ENCODE measurements around the gene PON3. TPM values are rescaled to one million over a fixed set of nuclear protein-coding genes. Genes with fewer than 3 reads are reported as not detected.

PON3 gene
- polyA plus RNA-seq, 4 donors = 2.4 to 15.6 (median 6.7) TPM

GRCh38 chr7:95427166-95427565 is 31.0 kb upstream of the PON3 start:
- Histone ChIP-seq H3K9me3 (ENCODE audit: control insufficient read depth in 2 of 2, insufficient read depth in 1 of 2, low read depth in 1 of 2, low read length in 1 of 2) (no peaks in the 10 kb centered on the region), H3K27me3 (ENCODE audit: control insufficient read depth in 3 of 3, insufficient read depth in 3 of 3, low read length in 3 of 3) (no peaks in the 10 kb centered on the region), H3K36me3 (ENCODE audit: control insufficient read depth in 3 of 3, insufficient read depth in 2 of 3, low read depth in 1 of 3, low read length in 3 of 3) (peaks cover 2 to 13% (median 2%) of the 10 kb centered on the region in 3 donors), H3K27ac (ENCODE audit: low read depth in 1 of 3, low read length in 2 of 3) (no peak overlapping the region), H3K4me1 (ENCODE audit: control insufficient read depth in 3 of 3, insufficient read depth in 2 of 3, low read depth in 1 of 3, low read length in 2 of 3) (peaks cover 0 to 22% (median 0%) of the 10 kb centered on the region in 3 donors), H3K4me3 (ENCODE audit: low read depth in 1 of 3, low read length in 3 of 3) (no peak overlapping the region)
- FAIRE-seq (no peak), DNase-seq (no peak)
- WGBS, 3 donors = 90 to 96% (median 95%) methylated on average over 7 of the region's 7 CpGs

GRCh38 chr7:95425694-95426093 is 29.5 kb upstream of the PON3 start:
- WGBS, 3 donors = 90 to 93% (median 91%) methylated on average over 2 of the region's 2 CpGs
- H3K4me3 ChIP-seq (ENCODE audit: low read depth in 1 of 3, low read length in 3 of 3) = no peak overlapping the region
- H3K27me3 ChIP-seq (ENCODE audit: control insufficient read depth in 3 of 3, insufficient read depth in 3 of 3, low read length in 3 of 3) = no peaks in the 10 kb centered on the region
- H3K27ac ChIP-seq (ENCODE audit: low read depth in 1 of 3, low read length in 2 of 3) = no peak overlapping the region
- peaks cover 2 to 9% (median 2%) of the 10 kb centered on the region in 3 donors for H3K36me3 ChIP-seq (ENCODE audit: control insufficient read depth in 3 of 3, insufficient read depth in 2 of 3, low read depth in 1 of 3, low read length in 3 of 3)
- DNase-seq = no peak
- no peaks in the 10 kb centered on the region for H3K9me3 ChIP-seq (ENCODE audit: control insufficient read depth in 2 of 2, insufficient read depth in 1 of 2, low read depth in 1 of 2, low read length in 1 of 2)
- FAIRE-seq = no peak
- peaks cover 0 to 20% (median 0%) of the 10 kb centered on the region in 3 donors for H3K4me1 ChIP-seq (ENCODE audit: control insufficient read depth in 3 of 3, insufficient read depth in 2 of 3, low read depth in 1 of 3, low read length in 2 of 3)

- FAIRE-seq = no peak
- Histone ChIP-seq H3K9me3 (ENCODE audit: control insufficient read depth in 2 of 2, insufficient read depth in 1 of 2, low read depth in 1 of 2, low read length in 1 of 2) (no peaks in the 10 kb centered on the region), H3K27ac (ENCODE audit: low read depth in 1 of 3, low read length in 2 of 3) (no peak overlapping the region), H3K4me1 (ENCODE audit: control insufficient read depth in 3 of 3, insufficient read depth in 2 of 3, low read depth in 1 of 3, low read length in 2 of 3) (peaks cover 0 to 18% (median 0%) of the 10 kb centered on the region in 3 donors), H3K27me3 (ENCODE audit: control insufficient read depth in 3 of 3, insufficient read depth in 3 of 3, low read length in 3 of 3) (no peaks in the 10 kb centered on the region), H3K4me3 (ENCODE audit: low read depth in 1 of 3, low read length in 3 of 3) (no peak overlapping the region), H3K36me3 (ENCODE audit: control insufficient read depth in 3 of 3, insufficient read depth in 2 of 3, low read depth in 1 of 3, low read length in 3 of 3) (peaks cover 2 to 7% (median 2%) of the 10 kb centered on the region in 3 donors)
- WGBS, 3 donors = 55 to 70% (median 61%) methylated on average over 1 of the region's 1 CpG
- DNase-seq = no peak
These were observed 28.5 kb upstream of the PON3 start for GRCh38 chr7:95424716-95425115.

GRCh38 chr7:95421847-95422444 is 25.8 kb upstream of the PON3 start:
- no peaks in the 10 kb centered on the region for H3K27me3 ChIP-seq (ENCODE audit: control insufficient read depth in 3 of 3, insufficient read depth in 3 of 3, low read length in 3 of 3)
- H3K27ac ChIP-seq (ENCODE audit: low read depth in 1 of 3, low read length in 2 of 3) = no peak overlapping the region
- DNase-seq = no peak
- H3K36me3 ChIP-seq (ENCODE audit: control insufficient read depth in 3 of 3, insufficient read depth in 2 of 3, low read depth in 1 of 3, low read length in 3 of 3) = peaks cover 0 to 7% (median 3%) of the 10 kb centered on the region in 3 donors
- H3K4me3 ChIP-seq (ENCODE audit: low read depth in 1 of 3, low read length in 3 of 3) = no peak overlapping the region
- peaks cover 0 to 13% (median 0%) of the 10 kb centered on the region in 3 donors for H3K4me1 ChIP-seq (ENCODE audit: control insufficient read depth in 3 of 3, insufficient read depth in 2 of 3, low read depth in 1 of 3, low read length in 2 of 3)
- no peak for FAIRE-seq
- H3K9me3 ChIP-seq (ENCODE audit: control insufficient read depth in 2 of 2, insufficient read depth in 1 of 2, low read depth in 1 of 2, low read length in 1 of 2) = no peaks in the 10 kb centered on the region

GRCh38 chr7:95421000-95421846 is 25.0 kb upstream of the PON3 start:
- Histone ChIP-seq H3K36me3 (ENCODE audit: control insufficient read depth in 3 of 3, insufficient read depth in 2 of 3, low read depth in 1 of 3, low read length in 3 of 3) (peaks cover 0 to 7% (median 3%) of the 10 kb centered on the region in 3 donors), H3K27ac (ENCODE audit: low read depth in 1 of 3, low read length in 2 of 3) (no peak overlapping the region), H3K27me3 (ENCODE audit: control insufficient read depth in 3 of 3, insufficient read depth in 3 of 3, low read length in 3 of 3) (no peaks in the 10 kb centered on the region), H3K9me3 (ENCODE audit: control insufficient read depth in 2 of 2, insufficient read depth in 1 of 2, low read depth in 1 of 2, low read length in 1 of 2) (no peaks in the 10 kb centered on the region), H3K4me1 (ENCODE audit: control insufficient read depth in 3 of 3, insufficient read depth in 2 of 3, low read depth in 1 of 3, low read length in 2 of 3) (peaks cover 0 to 13% (median 0%) of the 10 kb centered on the region in 3 donors), H3K4me3 (ENCODE audit: low read depth in 1 of 3, low read length in 3 of 3) (no peak overlapping the region)
- DNase-seq = peak in 1 of 2 donors; percentile 18
- no peak for FAIRE-seq
- 85 to 93% (median 89%) methylated on average over 2 of the region's 2 CpGs for WGBS, 3 donors

GRCh38 chr7:95412075-95412474 is 15.9 kb upstream of the PON3 start:
- no peak for DNase-seq
- Histone ChIP-seq H3K27ac (ENCODE audit: low read depth in 1 of 3, low read length in 2 of 3) (no peak overlapping the region), H3K36me3 (ENCODE audit: control insufficient read depth in 3 of 3, insufficient read depth in 2 of 3, low read depth in 1 of 3, low read length in 3 of 3) (peaks cover 2 to 16% (median 2%) of the 10 kb centered on the region in 3 donors), H3K27me3 (ENCODE audit: control insufficient read depth in 3 of 3, insufficient read depth in 3 of 3, low read length in 3 of 3) (no peaks in the 10 kb centered on the region), H3K9me3 (ENCODE audit: control insufficient read depth in 2 of 2, insufficient read depth in 1 of 2, low read depth in 1 of 2, low read length in 1 of 2) (no peaks in the 10 kb centered on the region), H3K4me1 (ENCODE audit: control insufficient read depth in 3 of 3, insufficient read depth in 2 of 3, low read depth in 1 of 3, low read length in 2 of 3) (peaks cover 0 to 5% (median 0%) of the 10 kb centered on the region in 3 donors), H3K4me3 (ENCODE audit: low read depth in 1 of 3, low read length in 3 of 3) (no peak overlapping the region)
- WGBS, 3 donors = 75 to 91% (median 87%) methylated on average over 4 of the region's 4 CpGs
- FAIRE-seq = no peak

- peaks cover 2 to 16% (median 2%) of the 10 kb centered on the region in 3 donors for H3K36me3 ChIP-seq (ENCODE audit: control insufficient read depth in 3 of 3, insufficient read depth in 2 of 3, low read depth in 1 of 3, low read length in 3 of 3)
- DNase-seq (no peak), FAIRE-seq (no peak)
- H3K27ac ChIP-seq (ENCODE audit: low read depth in 1 of 3, low read length in 2 of 3) = no peak overlapping the region
- H3K27me3 ChIP-seq (ENCODE audit: control insufficient read depth in 3 of 3, insufficient read depth in 3 of 3, low read length in 3 of 3) = no peaks in the 10 kb centered on the region
- 78 to 82% (median 80%) methylated on average over 4 of the region's 4 CpGs for WGBS, 3 donors
- H3K4me3 ChIP-seq (ENCODE audit: low read depth in 1 of 3, low read length in 3 of 3) = no peak overlapping the region
- peaks cover 0 to 5% (median 0%) of the 10 kb centered on the region in 3 donors for H3K4me1 ChIP-seq (ENCODE audit: control insufficient read depth in 3 of 3, insufficient read depth in 2 of 3, low read depth in 1 of 3, low read length in 2 of 3)
- no peaks in the 10 kb centered on the region for H3K9me3 ChIP-seq (ENCODE audit: control insufficient read depth in 2 of 2, insufficient read depth in 1 of 2, low read depth in 1 of 2, low read length in 1 of 2)
These were observed 15.5 kb upstream of the PON3 start for GRCh38 chr7:95411666-95412065.

GRCh38 chr7:95411036-95411435 is 14.9 kb upstream of the PON3 start:
- 89 to 95% (median 93%) methylated on average over 3 of the region's 3 CpGs for WGBS, 3 donors
- H3K36me3 ChIP-seq (ENCODE audit: control insufficient read depth in 3 of 3, insufficient read depth in 2 of 3, low read depth in 1 of 3, low read length in 3 of 3) = peaks cover 2 to 16% (median 4%) of the 10 kb centered on the region in 3 donors
- no peaks in the 10 kb centered on the region for H3K9me3 ChIP-seq (ENCODE audit: control insufficient read depth in 2 of 2, insufficient read depth in 1 of 2, low read depth in 1 of 2, low read length in 1 of 2)
- H3K4me1 ChIP-seq (ENCODE audit: control insufficient read depth in 3 of 3, insufficient read depth in 2 of 3, low read depth in 1 of 3, low read length in 2 of 3) = peaks cover 0 to 5% (median 0%) of the 10 kb centered on the region in 3 donors
- no peak overlapping the region for H3K27ac ChIP-seq (ENCODE audit: low read depth in 1 of 3, low read length in 2 of 3)
- DNase-seq = no peak
- H3K4me3 ChIP-seq (ENCODE audit: low read depth in 1 of 3, low read length in 3 of 3) = no peak overlapping the region
- no peaks in the 10 kb centered on the region for H3K27me3 ChIP-seq (ENCODE audit: control insufficient read depth in 3 of 3, insufficient read depth in 3 of 3, low read length in 3 of 3)
- no peak for FAIRE-seq

All from small intestine (tissue), 7 donors.